H9 (cell line): ENCODE data around the gene KRTAP10-9. TPM values are rescaled to one million over a fixed set of nuclear protein-coding genes. Genes with fewer than 3 reads are reported as not detected.
A peak's percentile ranks its signal among the peaks of the same experiment; 100 is the strongest.
"Not testable (repeated sequence)": the region's sequence is repeated elsewhere in the genome, so short reads cannot be mapped to it uniquely, and the experiment has no call there.

ENCODE experiments used
- DNase-seq: peaks from one replicate; pipeline ENCODE4 v3.0.0-alpha.2; 2017
- H2AFZ ChIP-seq: one replicate; pipeline ENCODE4 v1.6.1; 2013; ENCODE audit warnings: mild to moderate bottlenecking, low read length, control low read depth, moderate library complexity
- H2AK5ac ChIP-seq: 2 replicates; pipeline ENCODE4 v1.6.1; 2013; ENCODE audit warnings: low read length, control low read depth, mixed read lengths; ENCODE audit not compliant: insufficient read length
- H2BK120ac ChIP-seq: one replicate; pipeline ENCODE4 v1.6.1; 2013; ENCODE audit warnings: low read depth, mild to moderate bottlenecking, low read length, control low read depth, inconsistent platforms; ENCODE audit not compliant: poor library complexity, severe bottlenecking
- H2BK12ac ChIP-seq: 2 replicates; pipeline ENCODE4 v1.6.1; 2013; ENCODE audit warnings: low read length, control low read depth, mixed read lengths, low read depth; ENCODE audit not compliant: insufficient read length
- H2BK15ac ChIP-seq: 2 replicates; pipeline ENCODE4 v1.6.1; 2013; ENCODE audit warnings: low read depth, low read length, control low read depth
- H2BK20ac ChIP-seq: one replicate; pipeline ENCODE4 v1.6.1; 2013; ENCODE audit warnings: low read depth, mild to moderate bottlenecking, low read length, control low read depth, inconsistent platforms; ENCODE audit not compliant: poor library complexity, severe bottlenecking
- H2BK5ac ChIP-seq: 2 replicates; pipeline ENCODE4 v1.6.1; 2013; ENCODE audit warnings: low read length, control low read depth, mixed read lengths; ENCODE audit not compliant: insufficient read length
- H3K14ac ChIP-seq: 2 replicates; pipeline ENCODE4 v1.6.1; 2013; ENCODE audit warnings: low read length, control low read depth; ENCODE audit not compliant: insufficient read depth
- H3K18ac ChIP-seq: 2 replicates; pipeline ENCODE4 v1.6.1; 2013; ENCODE audit warnings: low read depth, mild to moderate bottlenecking, mixed read lengths, low read length, control low read depth; ENCODE audit not compliant: insufficient read length
- H3K23ac ChIP-seq: 2 replicates; pipeline ENCODE4 v1.6.1; 2013; ENCODE audit warnings: low read length, control low read depth, mixed read lengths, low read depth; ENCODE audit not compliant: insufficient read length
- H3K23me2 ChIP-seq: 2 replicates; pipeline ENCODE4 v1.6.1; 2013; ENCODE audit warnings: low read depth, mild to moderate bottlenecking, mixed read lengths, low read length, control low read depth; ENCODE audit not compliant: insufficient read length, poor library complexity, severe bottlenecking
- H3K27ac ChIP-seq: 2 replicates; pipeline ENCODE4 v1.5.1; 2013; ENCODE audit warnings: low read length, control low read depth, mixed read lengths, low read depth; ENCODE audit not compliant: insufficient read length
- H3K27me3 ChIP-seq: 2 replicates; pipeline ENCODE4 v1.6.1; 2013; ENCODE audit warnings: low read length, control low read depth, inconsistent platforms; ENCODE audit not compliant: insufficient read depth
- H3K4ac ChIP-seq: 2 replicates; pipeline ENCODE4 v1.6.1; 2013; ENCODE audit warnings: low read depth, mild to moderate bottlenecking, control low read depth, inconsistent platforms, low read length, moderate library complexity
- H3K4me1 ChIP-seq: 2 replicates; pipeline ENCODE4 v1.6.1; 2013; ENCODE audit warnings: low read length, control low read depth, inconsistent platforms; ENCODE audit not compliant: insufficient read depth
- H3K4me2 ChIP-seq: 2 replicates; pipeline ENCODE4 v1.6.1; 2013; ENCODE audit warnings: low read length, control low read depth, mixed read lengths; ENCODE audit not compliant: insufficient read length, insufficient read depth
- H3K56ac ChIP-seq: 2 replicates; pipeline ENCODE4 v1.6.1; 2013; ENCODE audit warnings: low read depth, mild to moderate bottlenecking, mixed read lengths, low read length, control low read depth; ENCODE audit not compliant: insufficient read length
- H3K79me1 ChIP-seq: 2 replicates; pipeline ENCODE4 v1.6.1; 2013; ENCODE audit warnings: low read depth, mild to moderate bottlenecking, moderate library complexity, low read length, control low read depth, inconsistent platforms; ENCODE audit not compliant: insufficient read depth, poor library complexity, severe bottlenecking
- H3K79me2 ChIP-seq: 2 replicates; pipeline ENCODE4 v1.6.1; 2013; ENCODE audit warnings: low read length, control low read depth, inconsistent platforms; ENCODE audit not compliant: insufficient read depth
- H3K9ac ChIP-seq: 2 replicates; pipeline ENCODE4 v1.6.1; 2013; ENCODE audit warnings: low read length, control low read depth, mixed read lengths; ENCODE audit not compliant: insufficient read length; ENCODE audit errors: extremely low read depth
- H3K9me3 ChIP-seq: one replicate; pipeline ENCODE4 v1.6.1; 2013; ENCODE audit warnings: low read depth, low read length, inconsistent platforms; ENCODE audit not compliant: control insufficient read depth
- H3T11ph ChIP-seq: one replicate; pipeline ENCODE4 v1.6.1; 2013; ENCODE audit warnings: mild to moderate bottlenecking, low read length, control low read depth, inconsistent platforms
- H4K20me1 ChIP-seq: one replicate; pipeline ENCODE4 v1.6.1; 2013; ENCODE audit not compliant: control insufficient read depth, insufficient read length, insufficient read depth
- H4K5ac ChIP-seq: 2 replicates; pipeline ENCODE4 v1.6.1; 2013; ENCODE audit warnings: low read depth, mild to moderate bottlenecking, mixed read lengths, low read length, control low read depth; ENCODE audit not compliant: insufficient read length
- H4K8ac ChIP-seq: replicated peaks from 2 replicates; pipeline ENCODE4 v1.6.1; 2013; ENCODE audit warnings: low read length, control low read depth, mixed read lengths, low read depth; ENCODE audit not compliant: insufficient read length
- H4K91ac ChIP-seq: 2 replicates; pipeline ENCODE4 v1.6.1; 2013; ENCODE audit warnings: low read depth, mild to moderate bottlenecking, moderate library complexity, mixed read lengths, low read length, control low read depth; ENCODE audit not compliant: insufficient read length
- H3K27ac Mint-ChIP-seq, 3 experiments: 2 replicates in 2 of 3; 3 replicates in 1 of 3; pipeline ENCODE4 v1.8.0; 2020 to 2021; ENCODE audit warnings: mixed read lengths in 3 of 3, mild to moderate bottlenecking in 1 of 3, moderate library complexity in 1 of 3
- H3K27me3 Mint-ChIP-seq: 2 replicates; pipeline ENCODE4 v1.8.0; 2021; ENCODE audit warnings: low read depth, mild to moderate bottlenecking, moderate library complexity, mixed read lengths
- H3K36me3 Mint-ChIP-seq, 3 experiments: 2 replicates in 2 of 3; 3 replicates in 1 of 3; pipeline ENCODE4 v1.8.0; 2020 to 2021; ENCODE audit warnings: low read depth in 3 of 3, mixed read lengths in 3 of 3; ENCODE audit not compliant: insufficient read depth in 1 of 3
- H3K4me1 Mint-ChIP-seq, 2 experiments: 2 replicates each; pipeline ENCODE4 v1.8.0; 2020; ENCODE audit warnings: mixed read lengths in 2 of 2
- H3K4me3 Mint-ChIP-seq, 2 experiments: 2 replicates in 1 of 2; 3 replicates in 1 of 2; pipeline ENCODE4 v1.8.0; 2020 to 2021; ENCODE audit warnings: mild to moderate bottlenecking in 2 of 2, mixed read lengths in 2 of 2, moderate library complexity in 1 of 2
- H3K9me3 Mint-ChIP-seq, 2 experiments: 2 replicates in 1 of 2; 3 replicates in 1 of 2; pipeline ENCODE4 v1.8.0; 2020; ENCODE audit warnings: mild to moderate bottlenecking in 2 of 2, mixed read lengths in 2 of 2, moderate library complexity in 1 of 2
- CTCF ChIP-seq: fragments of 200-600 bp; sonication (generic); conservative IDR thresholded peaks from 3 replicates; pipeline ENCODE4 v1.8.0; 2021; ENCODE audit warnings: antibody characterized with exemption, mild to moderate bottlenecking
- WGBS: extraction: QIAGEN DNeasy Blood & Tissue Kit; methylation state at CpG from one replicate; pipeline ENCODE4 v1.1.7; 2013; ENCODE audit warnings: missing lambda C conversion rate, low lambda C conversion rate, mixed read lengths; ENCODE audit not compliant: insufficient read length; ENCODE audit errors: extremely low coverage; 5-methylcytosine and 5-hydroxymethylcytosine counted together
- total RNA-seq: library from RNA; stranded (reverse); gene quantifications from 2 replicates; pipeline ENCODE4 v1.2.1, GENCODE V29; 2021

The KRTAP10-9 gene
- total RNA-seq, 1 experiment from 2014 or later, result not detected

GRCh38 chr21:44637018-44637850, 10.3 kb downstream of the KRTAP10-9 start, which contains the start of gene KRTAP10-10:
Gene KRTAP10-10 (plus strand): TSS chr21:44637356. CDS start chr21:44637418, 62 bp downstream.
- H4K91ac ChIP-seq, result no peak within 1 kb of the TSS
- no peaks in the 10 kb centered on the region for H3K23me2 ChIP-seq
- no peak within 1 kb of the TSS for H3K4ac ChIP-seq
- no peak within 1 kb of the TSS for H2BK120ac ChIP-seq
- WGBS, result no CpG with 5 or more reads among the region's 21 CpGs
- no peak within 1 kb of the TSS for H2AFZ ChIP-seq
- H3K4me2 ChIP-seq, result no peak within 1 kb of the TSS
- H3K27ac Mint-ChIP-seq, result peak within 1 kb of the TSS in 2 of 3 experiments; percentile 80 to 90; a peak in 3 of 7 replicates
- no peak within 1 kb of the TSS for H3T11ph ChIP-seq
- no peaks in the 10 kb centered on the region for H3K27me3 ChIP-seq
- no peak within 1 kb of the TSS for H2BK5ac ChIP-seq
- peaks cover 11% of the 10 kb centered on the region for H3K27me3 Mint-ChIP-seq
- H3K79me1 ChIP-seq, result no peaks in the 10 kb centered on the region
- no peak within 1 kb of the TSS for H2BK12ac ChIP-seq
- H2BK15ac ChIP-seq, result no peak within 1 kb of the TSS
- no peaks in the 10 kb centered on the region for H4K20me1 ChIP-seq
- H3K79me2 ChIP-seq, result no peaks in the 10 kb centered on the region
- H3K9me3 ChIP-seq, result no peaks in the 10 kb centered on the region
- no peak within 1 kb of the TSS for H3K18ac ChIP-seq
- no peak within 1 kb of the TSS for H4K8ac ChIP-seq
- DNase-seq, result peak; percentile 28
- no peak within 1 kb of the TSS for H3K56ac ChIP-seq
- H3K14ac ChIP-seq, result peak within 1 kb of the TSS; percentile 72; the same call in 1 of the 2 replicates
- peaks cover 0 to 2% (median under 1%) of the 10 kb centered on the region in 3 experiments; a peak in 3 of 7 replicates for H3K36me3 Mint-ChIP-seq
- no peak within 1 kb of the TSS for H3K23ac ChIP-seq
- no peak within 1 kb of the TSS for H3K9ac ChIP-seq
- H3K9me3 Mint-ChIP-seq, result peaks cover 9% of the 10 kb centered on the region in 2 experiments; a peak in 3 of 5 replicates
- H3K27ac ChIP-seq, result no peak within 1 kb of the TSS
- H3K4me1 Mint-ChIP-seq, result peaks cover 9 to 11% of the 10 kb centered on the region in 2 experiments
- no peak within 1 kb of the TSS for H3K4me3 Mint-ChIP-seq
- H4K5ac ChIP-seq, result no peak within 1 kb of the TSS
- no peaks in the 10 kb centered on the region for H3K4me1 ChIP-seq
- no peak for TF ChIP-seq CTCF
- no peak within 1 kb of the TSS for H2AK5ac ChIP-seq
- H2BK20ac ChIP-seq, result no peak within 1 kb of the TSS

- H2BK20ac ChIP-seq, DNase-seq, H3K4me2 ChIP-seq, H3K9me3 ChIP-seq, H2BK5ac ChIP-seq, H2AFZ ChIP-seq, H2AK5ac ChIP-seq, H2BK15ac ChIP-seq, H3K56ac ChIP-seq, H3K23ac ChIP-seq, H2BK12ac ChIP-seq, H3K79me1 ChIP-seq, H3T11ph ChIP-seq, H3K14ac ChIP-seq, H3K79me2 ChIP-seq, H2BK120ac ChIP-seq, H3K4ac ChIP-seq, H3K4me3 Mint-ChIP-seq, H3K23me2 ChIP-seq, H4K5ac ChIP-seq, H3K27me3 ChIP-seq, H3K18ac ChIP-seq, H4K8ac ChIP-seq, H3K27ac ChIP-seq, H3K4me1 ChIP-seq, H3K9me3 Mint-ChIP-seq, H4K20me1 ChIP-seq, H4K91ac ChIP-seq, H3K9ac ChIP-seq, H3K36me3 Mint-ChIP-seq: not testable (repeated sequence)
- Mint-ChIP-seq H3K4me1 (peaks cover 9 to 11% of the 10 kb centered on the region in 2 experiments), H3K27ac (peak overlapping the region in 1 of 3 experiments; percentile 80; a peak in 2 of 7 replicates), H3K27me3 (peaks cover 10% of the 10 kb centered on the region)
- no CpG with 5 or more reads among the region's 12 CpGs for WGBS
Measured at GRCh38 chr21:44637851-44638348, 11.0 kb downstream of the KRTAP10-9 start.
